ENCODE results near the gene TSPAN4. TPM values are rescaled to one million over a fixed set of nuclear protein-coding genes. Genes with fewer than 3 reads are reported as not detected.
A peak's percentile ranks its signal among the peaks of the same experiment; 100 is the strongest.

The TSPAN4 gene
- total and polyA plus RNA-seq, 2 of the 13 experiments (the other 11 are each of a cell fraction or from before 2014, with no cell fraction given): 31.7 to 68.3 TPM

DNA sequence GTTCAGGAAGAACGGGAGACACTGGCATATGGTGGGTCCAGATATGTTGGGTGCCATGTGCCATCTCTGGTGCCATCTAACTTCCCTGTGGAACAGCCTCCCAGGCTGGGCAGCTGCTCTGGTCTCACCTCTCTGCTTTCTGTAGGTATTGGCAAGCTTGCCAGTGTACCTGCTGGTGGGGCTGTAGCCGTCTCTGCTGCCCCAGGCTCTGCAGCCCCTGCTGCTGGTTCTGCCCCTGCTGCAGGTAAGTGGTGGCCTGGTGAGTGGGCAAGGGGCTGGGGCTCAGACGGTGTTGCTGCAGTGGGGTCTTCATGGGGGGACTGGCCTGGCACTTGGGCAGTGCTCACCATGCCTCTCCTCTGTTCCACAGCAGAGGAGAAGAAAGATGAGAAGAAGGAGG is 30.3 kb upstream of the TSPAN4 start:
- peaks cover 24% of the 10 kb centered on the region for H4K20me1 ChIP-seq (ENCODE audit: insufficient read depth, low read length)
- intact Hi-C loops (cut with micrococcal nuclease; ENCODE audit: unreplicated experiment): no loop called here
- in situ Hi-C loops (cut with HindIII; ENCODE audit: extremely low pct_ligation_motif_present, low pct_unique_long_range_greater_than_20kb): no loop called here
- FAIRE-seq (no peak), DNase-seq (ENCODE audit: low spot score) (no peak), ATAC-seq (no peak)
- peaks cover 19 to 27% of the 10 kb centered on the region in 2 experiments for H3K36me3 ChIP-seq (replicated peaks in 1 of 2; ENCODE audit: control insufficient read depth in 1 of 2, insufficient read depth in 2 of 2, low read length in 2 of 2)
- H3K9me3 ChIP-seq (ENCODE audit: low read length): no peaks in the 10 kb centered on the region
- H3K9ac ChIP-seq (ENCODE audit: insufficient read depth, low read depth, low read length): no peak overlapping the region
- peak overlapping the region; percentile 93; the same call in 1 of the 2 replicates for H3K4me2 ChIP-seq (ENCODE audit: low read depth, low read length)
- 90% methylated on average over 2 of the region's 3 CpGs for WGBS (ENCODE audit: low lambda C conversion rate)
- POLR2A ChIA-PET: interaction anchor here (0.8 to 1.9 kb wide), 4 partner anchors 9 to 140 kb away, joined by 3 to 9 read pairs (median 3); no protein-coding TSS in a partner anchor
- CTCF ChIA-PET (ENCODE audit: low intra/inter-chr PET ratio, low total read pairs): no interaction called here
- H3K4me1 ChIP-seq (ENCODE audit: insufficient read depth, low read length): peaks cover 41% of the 10 kb centered on the region
- no TSS peak for BruUV-seq (replicated peaks)
- no peaks in the 10 kb centered on the region; a peak in 1 of 5 replicates for H3K27me3 ChIP-seq (ENCODE audit: control insufficient read depth in 1 of 2, insufficient read depth in 2 of 2, low read length in 2 of 2)
- TF ChIP-seq POLR2AphosphoS5 (IDR thresholded peaks at IDR 0.05; ENCODE audit: low read depth, low read length): 0 out of 2 replicates have a peak, but pooled peaks have one; percentile 5
- peak; percentile 71 for TF ChIP-seq AGO2 (optimal IDR thresholded peaks at IDR 0.05; ENCODE audit: low read depth, low read length)
- TF ChIP-seq RBFOX2 (IDR thresholded peaks at IDR 0.05; ENCODE audit: low read depth, low read length): peak; percentile 10; the same call in 1 of the 2 replicates
- no peak for TF ChIP-seq NPAS2 (CRISPR knock-in tag; IDR thresholded peaks at IDR 0.05; ENCODE audit: borderline replicate concordance)
- no peak overlapping the region for H3K4me3 ChIP-seq (replicated peaks in 1 of 3; ENCODE audit: insufficient read depth in 1 of 3, low read depth in 2 of 3, low read length in 3 of 3)
- peaks cover 33% of the 10 kb centered on the region for H3K79me2 ChIP-seq (ENCODE audit: insufficient read depth, low read length)
- H2AFZ ChIP-seq (ENCODE audit: low read length): no peak overlapping the region
- H3K27ac ChIP-seq (ENCODE audit: extremely low read length, insufficient read depth, low read length): no peak overlapping the region

GRCh38 chr11:813072-813455 is 29.6 kb upstream of the TSPAN4 start:
- Histone ChIP-seq H3K4me2 (ENCODE audit: low read depth, low read length) (no peak overlapping the region), H3K27me3 (ENCODE audit: control insufficient read depth in 1 of 2, insufficient read depth in 2 of 2, low read length in 2 of 2) (no peaks in the 10 kb centered on the region; a peak in 1 of 5 replicates), H3K79me2 (ENCODE audit: insufficient read depth, low read length) (peaks cover 29% of the 10 kb centered on the region), H4K20me1 (ENCODE audit: insufficient read depth, low read length) (peaks cover 24% of the 10 kb centered on the region), H3K36me3 (replicated peaks in 1 of 2; ENCODE audit: control insufficient read depth in 1 of 2, insufficient read depth in 2 of 2, low read length in 2 of 2) (peaks cover 19 to 27% of the 10 kb centered on the region in 2 experiments), H3K9me3 (ENCODE audit: low read length) (no peaks in the 10 kb centered on the region), H3K9ac (ENCODE audit: insufficient read depth, low read depth, low read length) (no peak overlapping the region), H3K27ac (ENCODE audit: extremely low read length, insufficient read depth, low read length) (no peak overlapping the region), H3K4me1 (ENCODE audit: insufficient read depth, low read length) (peaks cover 36% of the 10 kb centered on the region), H2AFZ (ENCODE audit: low read length) (no peak overlapping the region), H3K4me3 (replicated peaks in 1 of 3; ENCODE audit: insufficient read depth in 1 of 3, low read depth in 2 of 3, low read length in 3 of 3) (no peak overlapping the region)
- intact Hi-C loops (cut with micrococcal nuclease; ENCODE audit: unreplicated experiment) (no loop called here), in situ Hi-C loops (cut with HindIII; ENCODE audit: extremely low pct_ligation_motif_present, low pct_unique_long_range_greater_than_20kb) (no loop called here)
- CTCF ChIA-PET (ENCODE audit: low intra/inter-chr PET ratio, low total read pairs): no interaction called here
- BruUV-seq (replicated peaks): no TSS peak
- WGBS (ENCODE audit: low lambda C conversion rate): 95% methylated on average over 4 of the region's 6 CpGs
- POLR2A ChIA-PET: interaction anchor here (0.9 to 1.9 kb wide), 2 partner anchors 8 to 30 kb away, joined by 3 to 9 read pairs; no protein-coding TSS in a partner anchor
- no peak for ATAC-seq
- TF ChIP-seq MTF2 (CRISPR knock-in tag; IDR thresholded peaks at IDR 0.05; ENCODE audit: borderline replicate concordance): no peak
- TF ChIP-seq TFDP1 (CRISPR knock-in tag; IDR thresholded peaks at IDR 0.05; ENCODE audit: borderline replicate concordance): no peak
- TF ChIP-seq ZNF121 (CRISPR knock-in tag; IDR thresholded peaks at IDR 0.05): peak; percentile 40
- 0 out of 2 replicates have a peak, but pooled peaks have one; percentile 11 for TF ChIP-seq POLR2G (IDR thresholded peaks at IDR 0.05; ENCODE audit: low read depth, low read length)
- peak; percentile 2 for TF ChIP-seq RBM22 (optimal IDR thresholded peaks at IDR 0.05; ENCODE audit: low read length)
- DNase-seq (ENCODE audit: low spot score): no peak
- FAIRE-seq: no peak
